ENCODE results near the gene KBTBD4. TPM values are rescaled to one million over a fixed set of nuclear protein-coding genes. Genes with fewer than 3 reads are reported as not detected.

Gene KBTBD4
- total and polyA plus RNA-seq, 2 of the 8 experiments (the other 6 are each of a cell fraction or from before 2014, with no cell fraction given), result 12.0 to 19.5 TPM

- no peak for TF ChIP-seq CTCF (IDR thresholded peaks at IDR 0.05; ENCODE audit: control extremely low read depth in 1 of 3, insufficient read depth in 1 of 3, low read depth in 1 of 3, low read length in 3 of 3)
- TF ChIP-seq GTF2F1 (IDR thresholded peaks at IDR 0.05; ENCODE audit: borderline replicate concordance, low read depth, low read length), result no peak
- TF ChIP-seq SP1 (IDR thresholded peaks at IDR 0.05; ENCODE audit: low read depth, low read length), result no peak
- no peak for TF ChIP-seq POLR2AphosphoS5 (IDR thresholded peaks at IDR 0.05; ENCODE audit: low read depth, low read length)
- no peak for TF ChIP-seq CHD2 (IDR thresholded peaks at IDR 0.05; ENCODE audit: low read length)
- TF ChIP-seq SIX5 (IDR thresholded peaks at IDR 0.05; ENCODE audit: low read depth, low read length), result no peak
- no peak for TF ChIP-seq EP300 (IDR thresholded peaks at IDR 0.05; ENCODE audit: borderline replicate concordance in 1 of 2, low read depth in 2 of 2, low read length in 2 of 2)
- no peak for TF ChIP-seq MAFK (IDR thresholded peaks at IDR 0.05; ENCODE audit: low read depth, low read length)
- no peak for TF ChIP-seq RNF2 (IDR thresholded peaks at IDR 0.05; ENCODE audit: borderline replicate concordance, low read depth, low read length, missing control alignments, poor library complexity, severe bottlenecking)
Measured at GRCh38 chr11:47609675-47610074, 30.9 kb upstream of the KBTBD4 start (continued).
